ENCODE results near the gene BPIFB2. TPM values are rescaled to one million over a fixed set of nuclear protein-coding genes. Genes with fewer than 3 reads are reported as not detected.

BPIFB2 gene
- total RNA-seq, 1 experiment from 2014 or later: not detected

GRCh38 chr20:32983459-32984112, 23.9 kb upstream of the BPIFB2 start:
- DNase-seq (ENCODE audit: extremely low read depth, low read depth): no peak

GRCh38 chr20:32984196-32984595, 23.3 kb upstream of the BPIFB2 start:
- no peak for DNase-seq (ENCODE audit: extremely low read depth, low read depth)

DNA sequence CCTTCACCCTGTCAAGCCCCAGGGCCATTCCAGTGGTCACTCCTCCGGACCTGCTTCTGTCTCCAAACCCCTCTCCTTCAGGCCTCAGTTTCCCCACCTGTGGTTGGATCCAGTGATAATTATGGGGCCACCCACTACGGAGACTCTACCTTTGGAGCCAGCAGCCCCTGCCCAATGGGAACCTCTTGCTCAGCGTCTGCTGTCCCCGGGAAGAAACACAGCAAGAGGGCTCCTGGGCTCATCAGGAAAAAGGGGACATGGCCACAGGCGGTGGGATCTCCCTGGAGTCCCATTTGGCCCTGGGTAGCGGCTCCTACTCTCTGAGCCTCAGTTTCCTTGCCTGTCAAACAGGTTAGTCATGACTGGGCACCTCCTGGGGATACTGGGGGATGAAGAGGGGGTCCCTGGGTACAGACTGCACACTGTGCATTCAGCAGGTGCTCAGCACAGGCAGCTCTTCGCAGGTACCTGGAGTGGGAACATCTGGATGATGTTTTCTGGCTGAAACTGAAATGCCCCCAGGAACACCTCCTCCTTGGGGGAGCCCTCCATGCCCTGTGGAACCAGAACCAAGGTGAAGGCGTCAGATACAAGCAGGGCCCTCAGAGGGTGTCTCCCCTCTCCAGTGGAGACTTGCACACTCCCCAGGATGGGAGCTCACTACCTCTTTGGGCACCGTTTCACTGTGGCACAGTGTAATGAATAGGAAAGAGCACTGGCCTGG, 22.7 kb upstream of the BPIFB2 start:
- no peak for DNase-seq (ENCODE audit: extremely low read depth, low read depth)

GRCh38 chr20:32985596-32985995, 21.9 kb upstream of the BPIFB2 start:
- no peak for DNase-seq (ENCODE audit: extremely low read depth, low read depth)

DNA sequence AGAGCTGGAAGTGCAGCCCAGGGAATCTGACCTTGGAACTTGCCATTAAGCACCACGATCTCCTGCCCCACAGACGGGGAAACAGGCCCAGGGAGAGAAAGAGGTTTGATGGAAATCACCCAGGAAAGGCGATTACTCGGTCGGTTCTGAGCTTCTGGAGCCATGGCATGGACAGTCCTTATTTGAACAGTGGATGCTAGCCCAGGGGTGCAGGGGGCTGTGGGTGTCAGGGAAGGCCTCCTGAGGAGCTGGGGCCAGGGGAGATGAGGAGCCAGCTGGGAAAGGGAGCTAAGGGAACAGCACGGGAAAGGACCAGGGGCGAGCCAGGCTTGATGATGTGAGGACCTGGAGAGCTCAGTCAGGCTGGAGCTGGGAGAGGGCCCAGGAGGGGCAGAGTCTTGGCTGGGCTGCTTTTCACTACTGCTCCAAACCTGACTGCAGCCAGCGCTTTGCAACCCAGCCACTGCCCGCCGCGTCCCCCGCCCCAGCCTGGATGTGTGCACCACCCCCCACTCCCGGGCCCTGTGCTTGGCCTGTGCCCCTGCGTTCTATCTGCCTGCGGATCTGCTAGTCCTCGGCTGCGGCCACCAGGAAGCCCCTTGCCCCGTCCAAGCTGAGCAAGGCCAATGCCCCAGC, 21.1 kb upstream of the BPIFB2 start:
- DNase-seq (ENCODE audit: extremely low read depth, low read depth): no peak

DNA sequence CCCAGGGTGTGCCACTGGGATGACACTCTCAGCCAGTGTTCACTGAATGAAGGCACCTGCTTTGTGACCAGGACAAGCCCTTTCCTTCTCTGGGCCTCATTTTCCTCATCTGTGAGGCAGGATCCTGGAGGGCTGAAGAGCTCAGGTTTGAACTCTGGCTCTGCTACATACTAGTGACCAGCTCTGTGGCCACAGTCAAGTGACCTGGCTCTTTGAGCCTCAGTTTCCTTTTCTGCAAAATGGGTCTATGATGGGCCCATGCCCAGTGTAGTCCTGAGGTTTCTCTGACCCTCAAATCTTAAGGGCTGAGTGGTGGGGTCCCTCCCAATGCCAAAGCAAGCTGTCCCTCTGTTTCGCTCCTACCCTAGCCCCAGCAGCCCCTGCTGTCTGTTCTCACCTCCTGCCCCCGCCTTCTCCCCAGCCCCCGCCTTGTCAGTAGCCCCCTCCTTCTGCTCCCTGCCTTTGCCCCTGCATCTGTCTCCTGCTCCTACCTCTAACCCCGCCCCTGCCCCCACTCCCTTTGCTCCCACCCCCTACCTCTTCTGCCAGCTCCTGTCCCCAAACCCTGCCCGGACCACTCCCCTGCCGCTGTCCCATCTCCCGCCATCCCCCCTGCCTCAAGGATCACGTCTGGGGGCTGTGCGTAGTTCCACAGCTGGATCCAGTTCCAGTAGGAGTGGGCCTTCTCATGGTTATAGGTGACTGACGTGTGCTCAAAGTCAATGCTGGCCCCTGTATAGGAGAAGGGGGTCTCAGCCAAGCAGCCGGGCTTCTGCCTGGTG, 20.3 kb upstream of the BPIFB2 start:
- no peak for DNase-seq (ENCODE audit: extremely low read depth, low read depth)

DNA sequence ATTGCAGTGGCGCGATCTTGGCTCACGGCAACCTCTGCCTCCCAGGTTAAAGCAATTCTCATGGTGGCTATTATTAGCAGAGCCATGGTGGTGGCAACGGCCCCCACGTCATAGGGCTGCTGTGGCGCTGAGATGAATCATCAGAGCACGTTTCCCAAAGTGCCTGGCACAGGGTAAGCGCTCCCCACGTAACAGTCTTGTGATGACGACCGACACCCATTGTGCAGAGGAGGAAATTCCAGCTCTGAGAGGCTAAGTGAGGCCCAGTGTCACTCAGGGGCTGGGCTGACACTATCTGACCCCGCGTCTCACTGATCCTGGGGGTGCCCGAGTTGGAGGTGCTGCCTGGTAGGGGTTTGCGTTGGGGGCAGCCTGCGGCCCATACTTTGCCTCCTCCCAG, 19.5 kb upstream of the BPIFB2 start:
- DNase-seq (ENCODE audit: extremely low read depth, low read depth): no peak

- no peak for DNase-seq (ENCODE audit: extremely low read depth, low read depth)
Measured at GRCh38 chr20:32989507-32990283, 17.8 kb upstream of the BPIFB2 start.

- no peak for DNase-seq (ENCODE audit: extremely low read depth, low read depth)
Measured at GRCh38 chr20:32990426-32990825, 17.1 kb upstream of the BPIFB2 start.

GRCh38 chr20:32991383-32991782, 16.1 kb upstream of the BPIFB2 start:
- DNase-seq (ENCODE audit: extremely low read depth, low read depth): no peak

DNA sequence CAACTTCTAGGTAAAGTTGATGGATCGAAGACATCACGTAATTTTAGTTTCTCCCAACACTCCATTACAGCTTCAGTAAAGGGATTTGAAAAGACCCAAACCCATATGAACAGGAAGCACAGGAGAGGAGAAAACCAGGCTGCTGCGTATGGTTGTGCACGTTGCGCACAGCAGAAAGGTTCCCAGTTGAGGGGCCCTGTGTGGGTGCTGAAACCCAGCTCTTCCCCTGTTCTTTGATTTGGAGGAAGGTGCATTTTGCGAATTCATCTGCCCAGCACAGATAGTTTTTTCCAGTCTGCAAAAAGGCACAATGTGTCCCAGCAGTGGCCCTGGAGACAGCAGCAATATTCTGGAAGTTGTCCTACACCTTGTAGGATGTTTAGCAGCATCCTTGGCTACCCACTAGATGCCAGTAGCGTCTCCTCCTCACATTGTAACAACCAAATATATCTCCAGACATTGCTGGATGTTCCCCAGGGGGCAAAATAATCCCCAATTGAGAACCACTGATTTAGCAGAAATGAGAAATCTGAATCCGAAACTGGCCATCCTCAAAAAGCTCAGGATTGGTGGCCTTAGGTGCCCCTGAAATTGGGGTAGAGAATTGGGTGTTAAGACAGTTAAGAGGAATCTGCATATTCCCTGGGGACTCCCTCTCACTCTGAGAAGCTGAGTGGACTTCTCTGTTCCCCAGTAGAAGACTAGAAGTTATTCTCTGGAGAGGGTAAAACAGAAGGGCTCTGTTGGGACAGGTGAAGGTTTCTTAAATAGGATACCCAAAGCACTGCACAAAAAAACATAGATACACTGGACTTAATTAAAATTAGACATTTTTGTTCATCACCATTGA, 15.5 kb upstream of the BPIFB2 start:
- DNase-seq (ENCODE audit: extremely low read depth, low read depth): no peak

DNA sequence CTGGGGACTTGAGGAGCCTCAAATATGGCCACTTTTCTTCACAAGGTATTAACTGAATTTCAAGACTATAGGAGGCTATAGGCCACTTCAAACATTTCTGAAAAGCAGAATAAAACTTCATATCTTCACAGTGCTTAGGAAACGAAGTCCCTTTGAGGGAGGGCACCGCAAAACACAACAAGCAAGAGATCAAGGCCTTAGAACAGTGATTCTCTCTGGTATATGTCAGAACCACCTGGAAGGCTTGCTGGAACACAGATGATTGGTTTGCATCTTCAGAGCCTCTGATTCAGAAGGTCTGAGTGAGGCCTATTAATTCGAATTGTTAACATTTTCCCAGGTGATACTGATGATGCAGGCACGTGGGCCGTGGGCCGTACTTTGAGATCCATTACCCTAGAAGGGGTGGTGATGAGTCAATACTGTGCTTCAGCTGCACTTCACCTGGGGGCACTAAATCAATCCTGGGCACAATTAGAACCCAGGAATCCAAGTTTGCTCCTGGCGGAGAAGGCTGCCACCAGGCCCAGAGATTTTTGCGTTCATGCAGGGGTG, 13.9 kb upstream of the BPIFB2 start:
- no peak for DNase-seq (ENCODE audit: extremely low read depth, low read depth)

DNA sequence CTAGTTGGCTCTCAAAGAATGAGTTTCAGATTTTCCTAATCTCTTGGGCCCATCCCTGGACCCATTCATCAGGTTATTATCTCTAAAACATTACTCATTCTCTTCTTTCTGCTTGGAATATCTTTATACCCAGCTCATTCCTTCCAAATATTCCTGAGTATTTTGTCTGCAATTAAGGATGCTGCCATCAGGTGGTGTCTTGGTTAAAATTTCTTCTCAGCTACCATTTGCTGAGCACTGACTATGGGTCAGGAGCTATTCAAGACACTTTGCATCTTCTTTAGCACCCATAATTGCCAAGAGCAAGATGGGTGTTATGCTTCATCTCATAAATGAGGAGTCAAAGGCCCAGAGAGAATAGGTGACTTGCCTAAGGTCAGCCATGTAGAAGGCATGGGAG, 11.7 kb upstream of the BPIFB2 start:
- DNase-seq (ENCODE audit: extremely low read depth, low read depth): no peak

DNA sequence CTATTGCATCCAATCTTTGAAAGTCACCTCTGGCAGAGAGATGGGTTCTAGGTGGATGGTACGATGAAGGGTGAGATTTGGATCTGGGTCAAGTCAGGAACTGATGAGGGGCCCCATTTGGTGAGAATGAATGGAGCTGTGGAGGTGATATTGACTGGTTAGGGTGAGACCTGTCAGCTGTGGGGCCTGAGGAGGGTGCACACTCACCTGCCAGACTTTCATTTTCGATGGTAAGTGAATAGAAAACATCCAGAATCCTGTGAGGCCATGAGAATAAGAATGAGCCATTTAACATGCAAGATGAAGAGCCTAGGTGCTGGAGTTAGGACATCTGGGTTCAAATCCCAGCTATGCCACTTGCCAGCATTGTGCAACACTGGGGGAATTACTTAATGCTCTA, 10.1 kb upstream of the BPIFB2 start:
- no peak for DNase-seq (ENCODE audit: extremely low read depth, low read depth)

DNA sequence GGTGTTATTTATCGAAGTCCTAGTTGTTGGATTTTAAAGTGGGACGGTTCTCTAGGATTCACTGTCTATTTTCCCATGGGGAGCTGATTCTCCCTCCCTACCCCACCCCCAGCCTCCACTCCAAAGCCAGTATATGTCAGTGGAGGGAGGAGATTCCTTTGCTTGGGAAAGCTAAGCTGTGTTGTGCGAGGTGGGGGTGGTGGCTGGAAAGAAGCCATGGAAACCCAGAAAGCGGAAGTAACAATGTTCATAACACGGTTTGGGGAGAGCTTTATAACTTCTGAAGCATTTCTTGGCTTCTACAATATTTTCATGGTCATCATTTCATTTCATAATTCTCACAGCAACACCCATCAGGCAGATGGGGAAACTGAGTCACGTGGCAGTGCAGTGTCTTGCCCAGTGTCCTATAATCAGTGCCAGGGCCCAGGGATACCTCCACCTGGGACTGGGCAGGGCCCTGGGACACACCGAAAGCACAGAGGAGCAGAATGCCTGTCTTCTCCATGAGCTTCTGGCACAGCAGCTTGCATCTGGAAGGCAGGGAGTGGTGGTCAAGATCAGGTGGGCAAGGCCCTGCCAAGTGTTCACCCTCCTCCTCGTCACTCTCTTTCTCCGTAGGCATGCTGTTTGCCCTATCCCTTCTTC, 7.8 kb upstream of the BPIFB2 start:
- no peak for DNase-seq (ENCODE audit: extremely low read depth, low read depth)

DNA sequence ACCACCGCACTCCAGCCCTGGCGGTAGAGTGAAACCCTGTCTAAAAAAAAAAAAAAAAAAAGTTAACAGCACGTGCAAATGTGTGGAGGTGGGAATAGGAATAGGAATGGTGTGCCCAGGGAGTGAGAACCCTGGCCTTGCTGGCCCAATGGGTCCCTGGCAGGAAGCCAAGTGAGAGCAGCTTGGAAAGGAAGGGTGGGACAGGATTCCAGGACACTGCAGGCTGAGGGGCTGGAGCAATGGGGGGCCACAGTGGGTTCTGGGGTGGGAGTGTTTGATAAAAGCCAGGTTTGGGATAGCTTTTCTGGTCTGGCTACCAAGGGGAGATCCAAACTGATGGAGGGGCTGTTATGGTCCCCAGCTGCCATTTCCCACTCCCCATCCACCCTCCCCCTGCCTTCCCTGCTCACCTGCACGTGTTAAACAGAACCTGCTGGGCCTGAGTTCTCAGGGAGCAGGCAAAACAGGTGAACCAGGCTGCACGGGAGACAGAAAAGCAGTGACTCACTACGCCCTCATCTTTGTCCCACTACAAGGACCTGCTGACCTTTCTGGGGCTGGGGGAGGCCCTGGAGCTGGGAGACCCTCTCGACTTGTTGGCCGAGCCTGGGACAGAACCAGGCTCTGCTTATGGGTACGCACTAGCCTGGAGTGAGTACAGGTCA, 6.6 kb upstream of the BPIFB2 start:
- DNase-seq (ENCODE audit: extremely low read depth, low read depth): no peak

- DNase-seq (ENCODE audit: extremely low read depth, low read depth): no peak
Measured at GRCh38 chr20:33002087-33002808, 5.3 kb upstream of the BPIFB2 start.
